ES-I3 (cell line): ENCODE measurements around the gene PIGN.

Experiments used
- H3K36me3 ChIP-seq: 2 replicates; pipeline ENCODE4 v1.6.1; 2013; ENCODE audit warnings: mild to moderate bottlenecking, low read length, control low read depth, moderate library complexity; ENCODE audit not compliant: insufficient read depth
- H3K4me1 ChIP-seq: 2 replicates; pipeline ENCODE4 v1.6.1; 2013; ENCODE audit warnings: mild to moderate bottlenecking, control low read depth, low read length; ENCODE audit not compliant: insufficient read depth
- H3K9ac ChIP-seq: 2 replicates; pipeline ENCODE4 v1.6.1; 2013; ENCODE audit warnings: low read depth, mild to moderate bottlenecking, low read length, moderate library complexity
- H3K9me3 ChIP-seq: 2 replicates; pipeline ENCODE4 v1.6.1; 2013; ENCODE audit warnings: mild to moderate bottlenecking, low read length, moderate library complexity; ENCODE audit not compliant: control insufficient read depth, insufficient read depth

PIGN gene

DNA sequence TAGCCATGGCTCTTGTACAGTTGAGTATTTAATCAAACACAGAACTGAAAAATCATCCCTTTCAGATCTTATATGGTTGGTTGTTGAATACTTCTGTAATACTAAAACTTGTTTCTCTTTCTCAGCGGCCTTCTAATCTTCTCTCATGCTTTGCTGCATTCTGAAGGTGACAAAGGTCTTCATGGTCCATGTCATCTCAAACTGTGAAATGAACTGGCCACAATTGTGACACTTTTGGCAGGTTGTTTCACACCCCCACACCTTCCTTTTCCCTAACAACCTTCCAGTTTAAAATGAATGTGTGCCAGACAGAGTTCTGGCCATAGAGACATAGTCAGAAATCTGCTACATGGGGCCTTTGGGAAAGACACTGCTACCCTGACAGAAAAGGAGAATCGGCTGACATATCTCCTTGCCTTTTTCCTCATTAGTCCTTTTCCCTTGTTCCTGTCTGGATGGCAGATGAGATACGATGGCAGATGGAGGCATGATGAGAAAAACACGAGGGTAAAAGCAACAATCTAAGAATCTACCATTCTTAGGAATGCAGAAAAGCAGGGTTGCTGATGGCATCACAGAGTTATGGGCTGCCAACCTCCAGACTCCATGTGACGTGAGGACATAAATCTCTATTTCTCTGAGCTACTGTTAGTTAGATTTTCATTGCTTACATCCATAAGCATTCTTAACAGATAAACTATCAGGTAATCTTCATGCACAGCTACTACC is 106.5 kb downstream of the PIGN start:
- H3K9me3 ChIP-seq = no peaks in the 10 kb centered on the region
- no peaks in the 10 kb centered on the region for H3K4me1 ChIP-seq
- no peak overlapping the region for H3K9ac ChIP-seq
- H3K36me3 ChIP-seq = no peaks in the 10 kb centered on the region

DNA sequence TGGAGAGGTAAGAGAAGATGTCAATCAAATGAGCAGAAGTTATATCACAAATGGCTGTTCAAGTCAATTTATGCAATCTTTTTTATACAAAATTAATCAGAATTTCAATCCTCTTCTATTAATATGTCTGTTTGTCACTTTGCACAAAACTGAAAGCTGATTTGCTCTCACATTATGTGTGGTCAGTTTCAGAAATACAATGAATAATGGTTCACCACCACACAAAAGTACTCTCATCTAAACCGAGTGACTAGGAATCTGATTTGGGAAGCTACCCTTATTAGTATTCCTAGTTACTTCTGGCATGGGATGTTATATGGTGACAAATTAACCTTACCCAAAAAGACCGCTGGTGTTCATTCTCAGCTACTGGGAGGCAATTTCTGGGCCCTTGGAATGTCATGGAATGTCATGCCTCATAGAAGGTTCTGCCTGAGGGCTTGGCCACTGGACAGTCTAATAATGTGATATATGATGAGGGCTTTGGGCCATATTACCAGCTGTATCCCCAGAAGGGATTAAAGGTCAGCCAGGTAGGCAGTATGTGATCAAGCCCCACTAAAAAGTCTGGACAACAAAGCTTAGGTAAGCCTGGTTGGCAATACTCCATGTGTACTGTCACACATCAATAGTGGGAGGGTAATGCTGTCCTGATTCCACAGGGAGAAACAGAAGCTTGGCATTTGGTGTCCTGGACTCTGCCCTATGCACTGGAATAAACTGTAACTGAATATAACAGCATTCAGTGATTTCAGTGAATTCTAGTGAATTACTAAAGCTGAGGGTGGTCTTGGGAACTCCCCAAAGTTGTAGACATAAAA is 113.2 kb downstream of the PIGN start:
- H3K9ac ChIP-seq = no peak overlapping the region
- no peaks in the 10 kb centered on the region for H3K9me3 ChIP-seq
- no peaks in the 10 kb centered on the region for H3K36me3 ChIP-seq
- no peaks in the 10 kb centered on the region for H3K4me1 ChIP-seq

DNA sequence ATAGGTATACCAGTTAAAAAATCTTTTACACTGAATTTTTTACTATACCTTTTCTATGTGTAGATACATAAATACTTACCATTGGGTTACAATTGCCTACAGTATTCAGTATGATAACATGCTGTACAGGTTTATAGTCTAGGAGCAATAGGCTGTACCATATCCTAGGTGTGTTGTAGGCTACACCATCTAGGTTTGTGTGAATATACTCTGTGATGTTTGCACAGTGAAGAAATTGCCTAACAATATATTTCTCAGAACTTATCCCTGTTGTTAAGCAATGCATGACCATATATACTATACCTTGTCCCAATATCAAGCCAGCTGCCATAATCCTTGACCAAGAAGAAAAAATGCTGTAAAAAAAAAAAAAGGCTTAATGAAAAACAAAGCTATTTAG is 114.5 kb downstream of the PIGN start:
- no peaks in the 10 kb centered on the region for H3K4me1 ChIP-seq
- no peaks in the 10 kb centered on the region for H3K9me3 ChIP-seq
- no peaks in the 10 kb centered on the region for H3K36me3 ChIP-seq
- H3K9ac ChIP-seq = no peak overlapping the region

DNA sequence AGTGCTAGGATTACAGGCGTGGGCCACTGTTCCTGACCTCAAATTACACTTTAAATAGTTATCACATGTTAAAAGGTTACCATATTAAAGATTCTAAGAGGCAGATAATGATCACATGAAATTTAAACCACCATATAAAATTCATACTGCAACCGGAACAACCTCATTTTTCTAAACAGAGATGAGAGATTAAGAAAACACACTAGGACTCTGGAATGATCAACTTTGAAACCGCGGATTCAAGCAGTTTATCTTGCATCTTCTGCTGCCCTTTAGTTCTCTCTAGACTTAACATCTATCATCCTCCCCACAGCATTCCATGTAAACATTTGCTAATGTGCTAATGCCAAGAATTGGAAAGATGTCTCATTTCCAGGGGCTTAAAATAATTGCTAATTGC is 115.8 kb downstream of the PIGN start:
- Histone ChIP-seq H3K9me3 (no peaks in the 10 kb centered on the region), H3K36me3 (no peaks in the 10 kb centered on the region; the same call in 1 of the 2 replicates)

DNA sequence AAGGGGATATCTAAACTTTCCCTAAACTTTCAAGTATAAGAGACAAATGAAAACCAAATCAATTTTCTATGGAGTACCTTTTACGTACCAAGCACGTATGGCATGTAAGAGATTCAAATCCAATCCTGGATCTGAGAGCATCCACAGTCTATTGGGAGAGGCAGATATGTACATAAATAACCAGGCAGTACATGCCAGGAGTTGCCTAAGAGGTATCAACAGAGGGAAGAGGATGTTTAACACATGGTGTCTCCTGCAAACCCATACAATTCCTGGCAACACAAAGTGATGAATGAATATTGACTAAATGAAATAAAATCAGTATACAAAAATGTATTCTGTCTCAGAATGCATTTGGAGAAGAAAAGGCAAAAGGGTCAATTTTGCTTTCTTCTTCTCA is 116.6 kb downstream of the PIGN start:
- Histone ChIP-seq H3K9me3 (no peaks in the 10 kb centered on the region), H3K4me1 (no peaks in the 10 kb centered on the region), H3K36me3 (no peaks in the 10 kb centered on the region; the same call in 1 of the 2 replicates), H3K9ac (no peak overlapping the region)

More for the DNA sequence above, 115.8 kb downstream of the PIGN start:
- no peaks in the 10 kb centered on the region for H3K4me1 ChIP-seq
- no peak overlapping the region for H3K9ac ChIP-seq

DNA sequence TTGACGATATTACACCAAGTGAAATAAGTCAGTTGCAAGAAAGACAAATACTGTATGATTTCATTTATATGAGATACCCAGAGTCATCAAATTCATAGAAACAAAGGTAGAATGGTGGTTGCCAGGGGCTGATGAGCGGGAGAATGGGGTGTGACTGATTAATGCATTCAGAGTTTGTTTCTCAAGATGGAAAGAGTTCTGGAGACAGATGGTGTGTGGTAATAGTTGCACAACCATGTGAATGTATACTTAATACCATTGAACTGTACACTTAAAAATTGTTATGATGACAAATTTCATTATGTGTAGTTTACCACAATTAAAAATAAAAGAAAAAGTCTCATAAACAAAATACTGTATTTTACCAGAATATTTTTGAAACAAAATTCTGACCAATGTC is 117.3 kb downstream of the PIGN start:
- Histone ChIP-seq H3K4me1 (no peaks in the 10 kb centered on the region), H3K36me3 (no peaks in the 10 kb centered on the region; the same call in 1 of the 2 replicates), H3K9ac (no peak overlapping the region), H3K9me3 (no peaks in the 10 kb centered on the region)

DNA sequence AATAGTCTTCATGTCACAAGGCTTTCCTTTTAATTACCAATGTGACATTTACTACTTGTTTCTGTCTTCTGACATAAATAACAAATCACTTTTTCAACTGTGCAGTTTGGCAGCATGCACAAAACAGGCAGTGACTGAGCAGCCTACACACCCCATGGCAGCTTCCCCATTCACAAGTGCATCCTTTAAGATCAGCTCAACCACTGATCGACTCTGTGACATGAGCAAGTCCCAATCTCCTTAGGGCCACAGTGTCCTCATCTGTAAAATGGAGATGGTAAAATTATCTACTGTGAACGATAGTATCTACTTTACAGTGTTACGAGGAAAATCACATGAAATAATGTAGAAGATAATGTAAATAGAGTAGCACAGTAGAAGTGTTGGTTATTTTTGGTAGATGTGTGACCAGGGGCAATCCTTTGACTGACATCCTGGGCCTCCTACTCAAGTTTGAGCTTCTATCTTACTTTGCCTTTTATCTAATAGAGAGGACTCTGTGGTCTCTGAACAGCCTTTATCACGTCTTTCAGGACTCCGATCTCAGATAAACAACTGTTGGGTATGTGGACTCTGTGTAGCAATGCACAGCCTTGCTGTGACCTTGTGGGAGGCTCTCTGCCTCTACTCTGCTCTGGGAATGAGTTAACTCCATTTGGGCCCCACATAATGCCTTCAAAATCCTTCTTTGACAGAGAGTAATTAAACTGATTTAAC is 120.6 kb downstream of the PIGN start:
- H3K4me1 ChIP-seq = no peaks in the 10 kb centered on the region
- no peak overlapping the region for H3K9ac ChIP-seq
- no peaks in the 10 kb centered on the region; the same call in 1 of the 2 replicates for H3K36me3 ChIP-seq
- no peaks in the 10 kb centered on the region for H3K9me3 ChIP-seq

DNA sequence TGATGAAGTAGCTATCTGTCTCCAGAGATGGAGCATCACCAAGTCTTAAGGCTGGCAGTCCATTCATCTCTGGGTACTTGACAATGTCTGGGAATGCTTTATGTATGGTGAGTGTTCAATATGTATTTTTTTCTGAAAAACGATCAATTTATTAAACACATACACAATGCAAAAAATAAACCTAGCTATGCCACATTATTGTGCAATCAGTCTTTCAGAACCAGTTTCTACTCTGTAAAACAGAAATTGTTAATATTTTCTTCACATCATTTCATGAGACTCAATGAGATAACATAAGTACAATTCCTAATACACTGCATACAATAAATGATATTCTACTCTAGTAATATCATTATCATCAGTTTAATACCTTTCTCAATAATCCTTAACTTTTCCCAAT is 122.5 kb downstream of the PIGN start:
- no peaks in the 10 kb centered on the region for H3K4me1 ChIP-seq
- no peaks in the 10 kb centered on the region; the same call in 1 of the 2 replicates for H3K36me3 ChIP-seq
- no peaks in the 10 kb centered on the region for H3K9me3 ChIP-seq
- H3K9ac ChIP-seq = no peak overlapping the region

DNA sequence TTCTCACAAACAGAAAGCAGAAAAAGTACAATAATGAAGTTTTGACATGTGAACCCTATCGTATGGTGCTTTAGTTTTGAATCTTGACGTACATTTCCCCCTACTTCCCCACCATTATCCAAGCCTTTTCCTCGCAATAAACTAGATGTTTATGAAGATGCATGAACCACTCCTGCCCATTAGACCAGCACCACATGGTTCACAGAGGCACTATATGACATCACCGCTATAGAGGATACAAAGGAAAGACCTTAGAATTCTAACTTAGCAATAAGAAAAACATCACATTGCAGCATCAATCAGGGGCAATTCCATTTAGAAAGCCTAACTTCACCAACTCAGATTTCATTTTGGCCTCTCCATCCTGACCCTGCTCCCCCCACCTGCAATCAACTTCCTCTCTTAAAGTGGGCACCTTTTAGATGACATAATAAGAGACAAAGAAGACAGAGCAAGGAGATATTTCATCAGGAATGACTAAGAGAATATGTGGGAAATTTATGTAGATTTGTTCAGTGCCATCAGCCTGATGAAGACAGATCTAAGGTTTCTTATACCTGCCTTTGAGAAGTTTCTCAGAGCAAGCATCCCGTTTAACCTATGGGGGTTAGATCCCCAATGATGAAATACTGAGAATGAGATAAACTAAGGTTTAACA is 124.9 kb downstream of the PIGN start:
- no peaks in the 10 kb centered on the region; the same call in 1 of the 2 replicates for H3K36me3 ChIP-seq
- no peaks in the 10 kb centered on the region for H3K4me1 ChIP-seq
- H3K9me3 ChIP-seq = no peaks in the 10 kb centered on the region
- no peak overlapping the region for H3K9ac ChIP-seq

DNA sequence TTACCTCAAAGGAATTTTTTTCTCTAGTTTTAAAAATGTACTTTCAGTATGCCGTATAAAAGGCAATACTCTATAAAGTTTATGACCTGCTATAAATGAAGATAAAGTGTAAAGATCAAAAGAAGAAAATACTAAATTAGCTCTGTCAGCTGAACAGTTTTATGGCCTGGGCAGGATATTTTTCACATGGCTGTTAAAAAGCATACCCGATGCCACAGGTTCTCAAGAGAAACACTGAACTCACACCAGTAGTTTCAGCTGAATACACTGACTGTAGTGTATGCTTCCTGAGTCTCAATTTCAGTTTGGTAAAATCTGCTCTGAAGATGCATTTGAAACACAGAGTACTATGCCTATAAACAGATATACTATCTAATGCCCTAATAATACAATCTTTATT is 126.0 kb downstream of the PIGN start:
- Histone ChIP-seq H3K36me3 (no peaks in the 10 kb centered on the region), H3K9me3 (no peaks in the 10 kb centered on the region), H3K4me1 (no peaks in the 10 kb centered on the region), H3K9ac (no peak overlapping the region)

DNA sequence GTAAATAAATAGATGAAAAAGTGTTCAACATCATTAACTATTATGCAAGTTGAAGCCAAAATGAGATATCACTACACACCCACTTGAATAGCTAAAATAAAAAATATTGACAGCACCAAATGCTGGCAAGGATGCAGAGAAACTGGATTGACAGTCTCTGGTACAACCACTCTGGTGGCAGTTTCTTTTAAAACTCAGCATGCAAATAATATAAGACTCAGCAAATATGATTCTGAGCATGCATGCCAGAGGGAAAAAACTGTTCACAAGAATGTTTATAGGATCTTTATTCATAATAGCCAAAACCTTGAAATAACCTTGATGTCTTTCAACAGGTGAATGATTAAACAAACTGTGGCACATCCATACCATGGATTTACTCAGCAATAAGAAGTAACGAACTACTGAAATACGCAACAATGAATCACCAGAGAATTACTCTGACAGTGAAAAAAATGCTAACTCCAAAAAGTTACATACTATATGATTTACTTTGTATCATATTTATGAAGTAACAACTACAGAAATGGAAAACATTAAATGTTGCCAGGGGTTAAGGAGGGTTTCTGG is 131.8 kb downstream of the PIGN start:
- H3K4me1 ChIP-seq = no peaks in the 10 kb centered on the region
- no peak overlapping the region for H3K9ac ChIP-seq
- H3K9me3 ChIP-seq = no peaks in the 10 kb centered on the region
- H3K36me3 ChIP-seq = no peaks in the 10 kb centered on the region

DNA sequence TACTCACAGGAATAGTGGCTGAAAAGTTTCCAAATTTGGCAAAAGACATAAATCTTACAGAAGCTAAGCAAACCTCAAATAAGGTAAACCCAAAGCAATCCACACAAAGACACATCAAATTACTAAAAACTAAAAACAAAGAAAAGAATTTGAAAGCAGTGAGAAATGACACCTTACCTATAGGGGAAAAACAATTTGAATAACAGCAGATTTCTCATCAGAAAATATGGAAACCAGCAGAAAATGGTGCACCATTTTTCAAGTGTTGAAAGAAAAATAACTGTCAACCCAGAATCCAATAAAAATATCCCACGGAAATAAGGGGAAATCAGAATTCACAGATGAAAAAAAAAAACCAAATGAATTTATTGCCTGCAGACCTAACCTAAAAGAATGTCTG is 138.6 kb downstream of the PIGN start:
- Histone ChIP-seq H3K36me3 (peaks cover 3% of the 10 kb centered on the region; the same call in 1 of the 2 replicates), H3K9ac (no peak overlapping the region), H3K4me1 (no peaks in the 10 kb centered on the region), H3K9me3 (no peaks in the 10 kb centered on the region; the same call in 1 of the 2 replicates)

DNA sequence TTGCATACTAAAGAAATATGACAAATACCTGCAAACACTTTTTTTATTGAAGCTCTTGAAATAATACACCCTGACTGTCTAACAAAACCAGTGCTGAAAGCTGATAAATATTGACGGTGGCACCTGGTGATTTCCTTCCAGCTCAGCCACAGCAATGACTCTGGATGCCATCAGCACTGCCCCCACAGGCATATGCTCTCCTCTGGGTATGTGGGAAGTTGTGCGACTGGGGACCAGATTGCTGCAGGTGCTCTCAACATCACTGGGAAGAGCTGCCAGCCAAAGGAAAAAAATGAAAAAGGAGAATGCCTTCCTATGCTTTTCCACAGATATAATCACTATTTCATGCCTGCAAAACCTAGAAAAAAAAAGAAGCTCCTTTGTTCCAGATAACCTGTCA is 141.5 kb downstream of the PIGN start:
- Histone ChIP-seq H3K9ac (no peak overlapping the region), H3K9me3 (no peaks in the 10 kb centered on the region; the same call in 1 of the 2 replicates), H3K36me3 (peaks cover 3% of the 10 kb centered on the region; the same call in 1 of the 2 replicates), H3K4me1 (no peaks in the 10 kb centered on the region)
